NCI-H2107 (cell line): ENCODE data around the gene P2RX1.

ENCODE experiments used
- DNase-seq: peaks from one replicate; lab custom pipeline; 2025; lab: John Stamatoyannopoulos, UW

P2RX1 gene

GRCh38 chr17:3924512-3925350 is 8.5 kb upstream of the P2RX1 start:
- DNase-seq: no peak

GRCh38 chr17:3923466-3924190 is 7.4 kb upstream of the P2RX1 start:
- no peak for DNase-seq

DNA sequence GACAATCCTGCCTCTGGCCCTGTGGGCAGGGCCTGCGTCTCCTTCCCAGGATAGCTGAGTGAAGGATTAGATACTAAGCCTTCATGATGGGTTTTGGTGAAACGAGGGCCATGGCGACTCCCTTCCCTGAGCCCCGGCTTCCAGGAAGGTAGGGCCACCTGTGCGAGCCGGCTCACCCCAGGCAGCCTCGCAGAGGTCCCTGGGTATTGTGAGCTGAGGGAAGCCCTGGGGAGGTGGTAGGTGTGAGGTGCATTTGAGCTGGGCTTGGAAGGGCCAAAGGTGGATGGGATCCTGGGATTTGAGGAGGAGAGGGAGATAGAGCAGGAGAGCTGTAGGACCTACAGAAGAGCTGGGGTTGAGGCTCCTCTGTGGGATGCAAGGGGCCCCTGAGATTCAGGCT is 6.5 kb upstream of the P2RX1 start:
- no peak for DNase-seq

- DNase-seq: no peak
Observed at GRCh38 chr17:3921502-3922319, 5.4 kb upstream of the P2RX1 start.

- DNase-seq: no peak
Observed at GRCh38 chr17:3921006-3921405, 4.7 kb upstream of the P2RX1 start.

GRCh38 chr17:3919123-3919624 is 2.9 kb upstream of the P2RX1 start:
- no peak for DNase-seq

DNA sequence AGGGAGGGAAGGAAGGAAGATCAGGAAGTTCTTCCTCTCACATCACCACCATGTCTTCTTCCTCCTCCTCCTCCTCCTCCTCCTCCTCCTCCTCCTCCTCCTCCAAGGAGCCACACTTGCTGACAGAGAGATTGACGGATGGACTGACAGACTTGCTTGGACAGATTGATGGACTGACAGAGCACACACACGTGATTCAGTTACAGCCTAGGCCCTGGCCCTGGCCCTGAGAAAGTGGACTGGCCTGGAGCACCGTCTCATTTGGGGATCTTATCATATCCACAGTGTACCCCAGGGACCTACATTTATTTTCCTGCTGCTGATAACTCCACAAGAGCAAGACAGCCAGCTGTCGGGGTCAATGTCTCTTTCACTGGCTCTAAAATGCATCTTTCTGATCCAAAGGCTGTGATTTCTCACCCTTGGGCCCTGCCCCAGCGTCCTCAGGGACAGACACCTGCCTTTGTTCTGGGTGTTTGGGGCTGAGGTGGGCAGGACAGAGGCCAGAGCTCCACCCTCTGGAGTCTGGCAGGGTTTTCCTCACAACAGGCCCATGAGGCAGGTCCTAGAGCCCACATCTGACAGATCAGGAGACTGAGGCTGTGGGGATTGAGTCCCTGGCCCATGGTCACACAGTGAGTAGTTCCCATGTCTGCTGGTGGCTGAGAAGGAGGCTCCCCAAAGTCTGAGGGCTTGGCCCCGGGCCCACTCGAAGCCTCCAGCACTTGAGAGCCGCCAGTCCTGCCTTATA is 2.3 kb upstream of the P2RX1 start:
- no peak for DNase-seq

DNA sequence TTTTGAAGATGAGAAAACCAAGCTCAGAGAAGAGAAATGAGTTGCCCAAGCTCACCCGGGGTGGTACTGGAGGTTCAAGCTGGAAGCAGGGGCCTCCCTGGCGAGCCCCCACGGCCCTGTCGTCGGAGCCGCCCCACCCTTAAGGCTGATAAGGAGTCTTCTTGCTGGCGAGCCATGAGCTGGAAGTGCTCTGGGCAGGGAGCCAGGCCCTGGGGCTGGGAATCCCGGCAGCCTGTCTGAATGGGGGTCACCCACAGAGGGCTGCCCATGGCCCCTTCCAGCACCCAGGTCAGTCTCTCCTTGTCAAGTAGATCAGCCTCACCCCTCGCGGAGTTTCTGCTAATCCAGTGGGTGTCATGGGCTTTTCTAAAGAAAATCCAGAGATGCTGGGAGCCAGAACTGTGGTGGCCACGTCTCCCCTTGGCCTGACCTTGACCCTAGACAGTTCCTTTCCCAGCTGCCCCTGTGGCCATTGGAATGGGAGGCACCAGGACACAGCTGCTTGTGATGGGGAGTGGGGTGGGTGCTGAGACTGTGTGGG is 1.2 kb upstream of the P2RX1 start:
- no peak for DNase-seq

DNA sequence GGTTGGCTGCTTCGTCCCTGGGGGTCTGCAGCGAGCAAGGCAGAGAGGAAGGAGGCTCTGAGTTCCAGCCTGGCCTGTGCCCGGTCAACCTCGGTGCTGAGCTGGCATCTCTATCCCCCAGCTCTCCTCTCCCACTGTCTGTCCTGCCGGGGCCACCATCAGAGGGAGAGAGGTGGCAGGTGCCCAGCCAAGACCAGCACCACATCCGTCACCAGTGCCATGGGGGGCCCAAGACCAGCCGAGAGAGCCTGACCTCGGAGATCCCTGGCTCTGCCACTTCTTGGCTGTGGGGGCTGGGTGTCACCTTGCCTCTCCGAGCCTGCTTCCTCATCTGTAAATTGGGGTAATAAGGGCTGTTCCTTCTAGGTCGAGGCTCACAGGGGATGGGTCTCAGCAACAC is 560 bp upstream of the P2RX1 start:
- no peak for DNase-seq

DNA sequence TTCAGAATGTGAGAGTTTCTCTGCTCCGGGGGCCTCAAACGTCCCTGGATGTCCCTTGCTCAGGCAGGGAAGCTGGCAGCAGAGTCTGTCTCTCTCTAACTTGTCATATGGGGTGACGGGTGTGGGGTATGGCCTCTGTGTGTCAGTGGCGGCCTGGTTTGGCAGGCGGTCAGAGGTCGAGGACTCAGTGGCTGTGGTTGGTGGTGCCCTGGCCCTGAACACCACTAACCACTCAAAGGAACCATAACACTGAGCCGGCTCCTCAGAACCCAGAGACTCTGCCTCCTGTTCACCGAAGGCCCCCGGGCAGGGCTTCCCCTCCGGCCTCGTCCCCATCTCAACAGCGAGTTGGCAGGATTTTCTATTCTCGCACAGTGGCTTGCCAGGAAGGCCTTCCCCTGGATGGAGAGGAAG is 677 bp downstream of the P2RX1 start:
- no peak for DNase-seq

DNA sequence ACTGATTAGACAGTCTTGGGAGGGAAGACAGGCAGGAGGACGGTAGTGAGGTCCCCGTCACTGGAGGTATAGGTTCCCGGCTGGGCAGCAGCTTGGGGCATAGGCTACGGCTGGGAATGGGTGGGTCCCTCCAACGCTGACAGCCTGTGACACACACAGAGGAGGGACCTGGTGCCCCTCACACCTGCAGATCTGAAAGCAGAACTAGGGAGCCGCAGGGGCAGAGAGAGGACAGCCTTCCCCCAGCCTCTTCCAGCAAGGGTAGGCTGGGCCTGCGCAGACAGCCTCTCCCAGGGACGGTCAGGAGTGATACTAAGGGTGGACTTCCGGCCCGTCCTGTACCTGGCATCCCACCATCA is 2.0 kb downstream of the P2RX1 start:
- DNase-seq: no peak

DNA sequence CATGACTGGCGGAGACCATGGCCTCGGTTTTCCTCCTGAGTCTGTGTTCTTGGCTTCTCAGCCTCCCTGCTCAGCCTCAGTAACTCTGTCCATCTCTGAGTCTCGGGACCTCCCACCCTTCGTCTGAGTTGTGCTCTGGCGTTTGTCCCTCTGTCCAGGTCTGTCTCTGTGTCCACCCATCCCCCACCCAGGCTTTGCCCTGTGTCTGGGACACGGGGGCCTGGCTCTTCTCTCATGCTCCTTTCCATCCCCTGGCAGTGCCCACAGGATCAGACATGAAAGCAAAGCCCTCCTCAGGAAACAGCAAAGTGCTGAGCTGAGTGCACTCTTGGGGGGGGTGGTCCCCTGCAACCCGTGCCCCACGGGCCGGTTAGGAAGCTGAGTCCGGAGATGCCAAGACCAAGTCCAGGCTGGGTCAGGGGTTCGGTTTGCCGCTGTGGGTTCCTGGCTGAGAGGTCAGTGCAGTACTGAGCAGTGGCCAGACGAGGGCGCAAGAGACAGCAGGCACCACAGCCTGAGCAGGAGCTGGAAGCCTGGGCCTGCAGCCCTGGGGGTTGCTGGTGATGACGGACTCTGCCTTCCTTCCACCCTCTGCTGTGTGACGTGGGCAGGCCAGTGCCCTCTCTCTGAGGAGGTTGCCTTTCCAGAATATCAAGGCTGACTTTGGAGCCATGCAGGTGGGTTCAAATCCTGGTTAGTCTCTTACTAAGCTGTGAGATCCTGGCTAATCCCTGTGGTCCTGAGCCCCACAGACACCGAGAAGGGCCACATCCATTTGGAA is 2.5 kb downstream of the P2RX1 start:
- DNase-seq: no peak

DNA sequence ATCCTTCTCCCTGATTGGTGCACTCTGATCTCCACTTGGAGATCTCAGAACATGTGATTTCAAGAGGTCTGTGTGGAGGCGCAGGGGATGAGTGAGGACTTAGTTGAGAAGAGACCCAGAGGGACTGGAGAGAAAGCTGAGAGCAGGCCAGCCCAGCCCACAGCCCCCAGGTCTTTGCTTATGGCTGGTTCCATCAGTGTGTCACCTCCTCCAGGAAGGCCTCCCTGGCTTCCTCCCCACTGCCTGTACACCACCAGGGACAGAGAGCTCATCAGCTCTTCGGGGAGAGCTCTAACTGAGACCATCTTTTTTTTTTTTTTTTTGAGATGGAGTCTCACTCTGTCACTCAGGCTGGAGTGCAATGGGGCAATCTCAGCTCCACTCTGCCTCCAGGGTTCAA is 3.4 kb downstream of the P2RX1 start:
- no peak for DNase-seq

DNA sequence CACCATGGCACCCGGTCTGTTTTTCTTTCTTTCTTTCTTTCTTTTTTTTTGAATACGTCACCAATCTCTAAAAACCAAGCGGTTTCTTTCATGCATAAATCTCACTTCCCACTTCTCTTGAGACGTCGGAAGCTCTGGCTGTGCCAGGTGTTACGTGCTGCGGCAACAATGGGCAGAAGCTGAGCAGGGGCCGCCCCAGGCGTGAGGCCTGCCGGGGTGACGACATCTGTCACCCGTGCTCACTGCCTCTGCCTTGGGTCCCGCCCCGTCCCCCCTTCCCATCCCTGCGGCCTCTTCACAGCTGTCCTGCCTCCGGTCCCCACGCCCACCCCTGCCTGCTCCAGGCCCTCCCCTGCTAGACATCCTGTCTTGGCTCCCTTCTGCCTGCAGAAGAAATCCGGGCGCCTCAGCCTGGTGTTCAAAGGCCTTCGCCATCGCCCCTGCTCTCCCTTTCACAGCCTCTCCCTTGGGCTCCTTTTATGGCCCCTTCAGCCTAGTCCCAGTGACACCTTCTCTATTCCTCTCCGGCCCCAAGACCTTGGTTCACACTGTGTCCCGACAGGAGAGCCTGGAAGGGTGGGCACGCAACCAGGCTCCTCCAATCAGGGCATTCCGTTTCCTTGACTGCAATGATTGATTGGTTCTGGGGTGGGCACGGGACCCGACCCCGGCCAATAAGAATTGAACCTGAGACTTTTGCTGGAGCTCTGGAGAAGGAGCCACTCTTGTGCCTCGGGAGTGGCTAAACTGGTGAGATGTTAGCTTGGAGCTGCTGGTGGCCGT is 4.8 kb downstream of the P2RX1 start:
- no peak for DNase-seq

DNA sequence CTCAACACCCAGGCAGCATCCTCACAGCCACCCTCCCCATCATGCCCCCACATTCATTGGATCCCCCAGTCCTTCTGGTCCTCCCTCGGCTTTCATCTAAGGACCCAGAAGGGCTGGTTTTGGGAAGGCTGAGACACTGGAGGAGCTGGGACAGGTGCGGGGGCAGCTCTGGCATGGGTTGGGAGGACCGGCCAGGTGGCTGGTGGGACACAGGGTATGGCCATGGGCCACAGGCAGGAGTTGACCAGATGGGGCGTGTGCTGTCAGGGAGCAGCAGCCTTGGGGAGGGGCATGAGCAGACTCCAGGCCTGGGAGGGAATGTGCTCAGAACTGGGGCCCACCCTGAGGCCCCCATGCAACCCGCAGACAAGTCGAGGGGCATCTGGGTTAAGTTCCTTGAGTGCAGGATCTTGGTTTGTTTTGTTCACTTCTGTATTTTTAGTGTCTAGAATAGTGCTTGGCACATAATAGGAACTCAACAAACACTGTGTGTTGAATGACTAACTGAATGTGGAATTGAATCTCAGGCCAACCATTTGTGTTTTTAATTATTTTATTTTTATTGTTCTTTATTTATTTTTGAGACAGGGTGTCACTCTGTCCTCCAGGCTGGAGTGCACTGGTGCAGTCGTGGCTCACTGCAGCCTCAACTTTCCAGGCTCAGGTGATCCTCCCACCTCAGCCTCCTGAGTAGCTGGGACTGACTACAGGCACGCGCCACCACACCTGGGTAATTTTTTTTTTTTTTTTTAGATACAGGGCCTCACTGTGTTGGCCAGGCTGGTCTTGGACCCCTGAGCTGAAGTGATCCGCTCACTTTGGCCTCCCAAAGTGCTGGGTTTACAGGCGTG is 5.6 kb downstream of the P2RX1 start:
- no peak for DNase-seq

DNA sequence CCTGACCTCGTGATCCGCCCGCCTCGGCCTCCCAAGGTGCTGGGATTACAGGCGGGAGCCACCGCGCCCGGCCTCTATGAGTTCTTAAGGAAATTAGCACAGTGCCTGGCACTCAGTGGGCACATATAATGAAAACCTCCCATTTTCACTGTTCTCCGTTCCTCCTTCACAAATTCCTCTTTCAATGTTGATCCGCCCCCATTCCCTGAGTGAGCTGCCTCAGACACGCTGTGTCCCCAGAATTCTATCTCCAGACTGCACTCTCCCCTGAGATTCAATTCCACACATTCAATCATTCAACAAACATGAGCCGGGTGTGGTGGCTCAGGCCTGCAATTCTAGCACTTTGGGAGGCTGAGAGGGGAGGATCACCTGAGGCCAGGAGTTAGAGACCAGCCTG is 7.0 kb downstream of the P2RX1 start:
- no peak for DNase-seq

DNA sequence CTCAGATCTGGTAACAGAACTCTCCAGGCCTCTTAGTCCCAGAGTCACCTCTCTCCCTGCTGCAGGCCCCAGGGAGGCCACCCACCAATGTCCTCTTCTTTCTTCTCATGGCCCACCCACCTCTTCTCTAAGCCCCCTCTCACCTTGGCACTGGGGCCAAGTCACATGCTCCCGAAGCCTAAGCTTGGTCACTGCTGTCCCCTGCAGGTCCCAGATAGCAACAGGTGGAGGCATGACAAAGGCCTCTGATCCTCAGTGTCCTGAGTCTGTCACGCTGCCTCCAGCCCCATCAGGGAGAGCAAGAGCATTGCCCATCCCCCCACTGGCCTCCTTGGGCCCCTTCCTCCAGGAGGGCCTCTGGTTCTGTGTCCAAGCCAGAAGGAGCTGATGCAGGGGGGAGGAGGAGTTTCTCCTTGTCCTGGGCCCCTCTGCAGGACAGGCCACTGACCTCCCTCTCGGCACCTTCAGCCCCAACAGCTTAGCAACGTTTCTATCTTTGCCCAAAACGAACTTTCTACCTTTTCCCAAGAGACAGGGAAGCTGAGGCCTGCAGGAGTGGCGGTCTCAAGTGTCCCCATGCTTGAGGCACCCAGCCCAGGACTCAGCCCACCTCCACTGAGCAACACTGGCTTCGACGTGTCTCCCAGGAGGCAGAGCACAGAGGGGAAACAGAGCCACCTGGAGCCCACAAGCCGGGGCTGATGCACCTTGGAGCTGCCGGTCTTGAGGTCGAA is 8.6 kb downstream of the P2RX1 start:
- DNase-seq: no peak

DNA sequence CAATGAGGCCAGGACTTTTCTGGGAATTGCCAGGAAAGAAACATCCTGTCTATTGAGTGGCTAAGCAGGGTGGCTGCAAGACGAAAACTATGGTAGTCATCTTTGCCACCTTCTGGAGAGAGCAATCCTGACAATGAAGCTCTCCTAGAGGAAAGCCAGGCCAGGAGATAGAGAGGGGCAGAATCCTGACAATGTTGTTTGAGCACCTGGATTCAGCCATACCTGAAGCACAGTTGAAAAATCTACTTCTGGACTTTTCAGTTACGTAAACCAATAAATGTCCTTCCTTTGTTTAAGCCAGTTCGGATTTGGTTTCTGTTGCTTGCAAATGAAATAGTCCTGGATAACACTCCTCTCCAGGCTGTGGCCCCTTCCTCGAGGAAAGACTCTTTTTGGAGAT is 9.4 kb downstream of the P2RX1 start:
- DNase-seq: no peak
